GM12878 (cell line): ENCODE results near the gene C11orf52.

Experiments used
- POLR2A ChIP-seq: IDR thresholded peaks from 2 replicates; pipeline ENCODE4 v1.6.1; 2011; ENCODE audit warnings: low read depth, mild to moderate bottlenecking, low read length
- TF ChIP-seq, protein P1 (sequence below): IDR thresholded peaks from 2 replicates; pipeline ENCODE4 v1.6.1; 2012; ENCODE audit warnings: low read depth, low read length, improper control_type of control experiment
- TF ChIP-seq, protein P2 (sequence below), 3 experiments: IDR thresholded peaks in 2 of 3; conservative IDR thresholded peaks in 1 of 3; 2 replicates each; pipeline ENCODE4 v1.5.1; 2011; ENCODE audit warnings: low read depth in 3 of 3, low read length in 3 of 3, mild to moderate bottlenecking in 3 of 3, control low read depth in 2 of 3, moderate library complexity in 2 of 3, inconsistent platforms in 1 of 3, mixed read lengths in 1 of 3; ENCODE audit not compliant: control insufficient read depth in 2 of 3, insufficient read depth in 1 of 3; ENCODE audit errors: extremely low read depth in 1 of 3

DNA sequence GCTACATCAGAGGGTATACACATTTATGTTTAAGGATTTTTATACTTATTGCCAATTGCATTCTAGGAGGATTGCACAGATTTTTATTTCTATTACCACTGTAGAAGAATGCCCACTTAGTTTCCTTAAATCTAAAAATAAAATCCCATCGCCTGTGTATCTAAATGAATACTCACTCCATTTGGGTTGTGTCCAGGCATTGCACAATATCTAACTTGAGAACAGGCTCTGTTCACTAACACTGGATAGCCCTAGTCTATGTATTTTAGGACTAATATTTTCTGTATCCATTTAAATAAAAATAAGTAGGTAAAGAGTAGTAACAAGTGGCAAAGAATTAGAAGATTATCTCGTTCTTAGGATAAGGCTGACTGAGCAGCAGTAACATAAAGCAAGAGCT lies 4.1 kb downstream of the C11orf52 start:
- TF ChIP-seq, protein P1, sequence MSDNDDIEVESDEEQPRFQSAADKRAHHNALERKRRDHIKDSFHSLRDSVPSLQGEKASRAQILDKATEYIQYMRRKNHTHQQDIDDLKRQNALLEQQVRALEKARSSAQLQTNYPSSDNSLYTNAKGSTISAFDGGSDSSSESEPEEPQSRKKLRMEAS: no peak
- TF ChIP-seq POLR2A: no peak
- TF ChIP-seq, protein P2, sequence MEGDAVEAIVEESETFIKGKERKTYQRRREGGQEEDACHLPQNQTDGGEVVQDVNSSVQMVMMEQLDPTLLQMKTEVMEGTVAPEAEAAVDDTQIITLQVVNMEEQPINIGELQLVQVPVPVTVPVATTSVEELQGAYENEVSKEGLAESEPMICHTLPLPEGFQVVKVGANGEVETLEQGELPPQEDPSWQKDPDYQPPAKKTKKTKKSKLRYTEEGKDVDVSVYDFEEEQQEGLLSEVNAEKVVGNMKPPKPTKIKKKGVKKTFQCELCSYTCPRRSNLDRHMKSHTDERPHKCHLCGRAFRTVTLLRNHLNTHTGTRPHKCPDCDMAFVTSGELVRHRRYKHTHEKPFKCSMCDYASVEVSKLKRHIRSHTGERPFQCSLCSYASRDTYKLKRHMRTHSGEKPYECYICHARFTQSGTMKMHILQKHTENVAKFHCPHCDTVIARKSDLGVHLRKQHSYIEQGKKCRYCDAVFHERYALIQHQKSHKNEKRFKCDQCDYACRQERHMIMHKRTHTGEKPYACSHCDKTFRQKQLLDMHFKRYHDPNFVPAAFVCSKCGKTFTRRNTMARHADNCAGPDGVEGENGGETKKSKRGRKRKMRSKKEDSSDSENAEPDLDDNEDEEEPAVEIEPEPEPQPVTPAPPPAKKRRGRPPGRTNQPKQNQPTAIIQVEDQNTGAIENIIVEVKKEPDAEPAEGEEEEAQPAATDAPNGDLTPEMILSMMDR (IDR thresholded peaks at IDR 0.05 in 2 of 3, conservative IDR thresholded peaks at IDR 0.05 in 1 of 3; ENCODE audit: control insufficient read depth in 2 of 3, extremely low read depth in 1 of 3, insufficient read depth in 1 of 3, low read depth in 3 of 3, low read length in 3 of 3): no peak
